GM21390 (cell line): ENCODE data around the gene NCMAP.

Experiments
- ATAC-seq: cut with Tn5 transposase; IDR thresholded peaks from one replicate; pipeline ENCODE4 v1.9.1; 2021; ENCODE audit not compliant: unreplicated experiment

The NCMAP gene

GRCh38 chr1:24570265-24571125, 14.6 kb downstream of the NCMAP start:
- no peak for ATAC-seq

GRCh38 chr1:24572301-24572700, 16.4 kb downstream of the NCMAP start:
- ATAC-seq: no peak

- ATAC-seq: no peak
Observed at GRCh38 chr1:24575905-24576587, 20.2 kb downstream of the NCMAP start.

- ATAC-seq: no peak
Observed at GRCh38 chr1:24578846-24579245, 23.0 kb downstream of the NCMAP start.

- no peak for ATAC-seq
Observed at GRCh38 chr1:24580756-24581155, 24.9 kb downstream of the NCMAP start.

GRCh38 chr1:24584171-24584647, 28.3 kb downstream of the NCMAP start:
- no peak for ATAC-seq

GRCh38 chr1:24586119-24586518, 30.2 kb downstream of the NCMAP start:
- ATAC-seq: no peak

GRCh38 chr1:24586970-24587820, 31.3 kb downstream of the NCMAP start:
- ATAC-seq: no peak

- no peak for ATAC-seq
Observed at GRCh38 chr1:24588573-24588972, 32.7 kb downstream of the NCMAP start.

- ATAC-seq: no peak
Observed at GRCh38 chr1:24589200-24589599, 33.3 kb downstream of the NCMAP start.

GRCh38 chr1:24591781-24592180, 35.9 kb downstream of the NCMAP start:
- ATAC-seq: no peak

- ATAC-seq: no peak
Observed at GRCh38 chr1:24594328-24594598, 38.4 kb downstream of the NCMAP start.

- ATAC-seq: no peak
Observed at GRCh38 chr1:24596401-24596880, 40.6 kb downstream of the NCMAP start.

GRCh38 chr1:24599265-24599664, 43.4 kb downstream of the NCMAP start:
- ATAC-seq: no peak

- ATAC-seq: no peak
Observed at GRCh38 chr1:24600551-24600950, 44.7 kb downstream of the NCMAP start.

GRCh38 chr1:24605534-24606295, 49.8 kb downstream of the NCMAP start:
- ATAC-seq: no peak

GRCh38 chr1:24606296-24606605, 50.4 kb downstream of the NCMAP start:
- no peak for ATAC-seq

- ATAC-seq: no peak
Observed at GRCh38 chr1:24606621-24607020, 50.7 kb downstream of the NCMAP start.

- ATAC-seq: no peak
Observed at GRCh38 chr1:24609949-24610517, 54.1 kb downstream of the NCMAP start.

- no peak for ATAC-seq
Observed at GRCh38 chr1:24619376-24619775, 63.5 kb downstream of the NCMAP start.

- ATAC-seq: no peak
Observed at GRCh38 chr1:24620678-24621077, 64.8 kb downstream of the NCMAP start.
